ENCODE measurements around the gene GTF2IRD1.
"Not testable (repeated sequence)": the region's sequence is repeated elsewhere in the genome, so short reads cannot be mapped to it uniquely, and the experiment has no call there.

Gene GTF2IRD1

GRCh38 chr7:74437291-74437571 is 16.5 kb upstream of the GTF2IRD1 start:
- DNase-seq, result not testable (repeated sequence)

- DNase-seq, result no peak
Observed at GRCh38 chr7:74438327-74438726, 15.4 kb upstream of the GTF2IRD1 start.

GRCh38 chr7:74439541-74439940 is 14.2 kb upstream of the GTF2IRD1 start:
- no peak for DNase-seq

GRCh38 chr7:74440143-74440542 is 13.6 kb upstream of the GTF2IRD1 start:
- not testable (repeated sequence) for DNase-seq

GRCh38 chr7:74441801-74442200 is 11.9 kb upstream of the GTF2IRD1 start:
- DNase-seq, result no peak

GRCh38 chr7:74443543-74444247 is 10.0 kb upstream of the GTF2IRD1 start:
- no peak for DNase-seq

GRCh38 chr7:74449144-74449543 is 4.6 kb upstream of the GTF2IRD1 start:
- no peak for DNase-seq

- DNase-seq, result peak; percentile 61
Observed at GRCh38 chr7:74449809-74450397, 3.8 kb upstream of the GTF2IRD1 start.

- peak; percentile 14 for DNase-seq
Observed at GRCh38 chr7:74452748-74453321, 871 bp upstream of the GTF2IRD1 start.

- peak; percentile 17 for DNase-seq
Observed at GRCh38 chr7:74454021-74454924, 567 bp downstream of the GTF2IRD1 start.

GRCh38 chr7:74454925-74455288 is 1.2 kb downstream of the GTF2IRD1 start:
- DNase-seq, result no peak

- no peak for DNase-seq
Observed at GRCh38 chr7:74455291-74455804, 1.6 kb downstream of the GTF2IRD1 start.

GRCh38 chr7:74455928-74456327 is 2.2 kb downstream of the GTF2IRD1 start:
- DNase-seq, result no peak

- no peak for DNase-seq
Observed at GRCh38 chr7:74457007-74457406, 3.3 kb downstream of the GTF2IRD1 start.

GRCh38 chr7:74461970-74462706 is 8.4 kb downstream of the GTF2IRD1 start:
- no peak for DNase-seq

GRCh38 chr7:74462707-74463100 is 9.0 kb downstream of the GTF2IRD1 start:
- no peak for DNase-seq

- DNase-seq, result no peak
Observed at GRCh38 chr7:74464931-74465886, 11.5 kb downstream of the GTF2IRD1 start.

GRCh38 chr7:74466196-74466813 is 12.6 kb downstream of the GTF2IRD1 start:
- no peak for DNase-seq

- no peak for DNase-seq
Observed at GRCh38 chr7:74467876-74468275, 14.2 kb downstream of the GTF2IRD1 start.

GRCh38 chr7:74470504-74470903 is 16.8 kb downstream of the GTF2IRD1 start:
- DNase-seq, result no peak

GRCh38 chr7:74473116-74473515 is 19.4 kb downstream of the GTF2IRD1 start:
- no peak for DNase-seq
